GM10266 (cell line): ENCODE data around the gene SREBF1.
A peak's percentile ranks its signal among the peaks of the same experiment; 100 is the strongest.

Source experiments
- DNase-seq: peaks from one replicate; pipeline ENCODE4 v3.0.0; 2012; ENCODE audit errors: extremely low spot score
- TF ChIP-seq, protein P1 (sequence below): IDR thresholded peaks from 2 replicates; pipeline ENCODE4 v1.5.1; 2012; ENCODE audit warnings: mild to moderate bottlenecking, low read depth; ENCODE audit not compliant: control insufficient read depth, insufficient read depth; ENCODE audit errors: missing control alignments

SREBF1 gene

DNA sequence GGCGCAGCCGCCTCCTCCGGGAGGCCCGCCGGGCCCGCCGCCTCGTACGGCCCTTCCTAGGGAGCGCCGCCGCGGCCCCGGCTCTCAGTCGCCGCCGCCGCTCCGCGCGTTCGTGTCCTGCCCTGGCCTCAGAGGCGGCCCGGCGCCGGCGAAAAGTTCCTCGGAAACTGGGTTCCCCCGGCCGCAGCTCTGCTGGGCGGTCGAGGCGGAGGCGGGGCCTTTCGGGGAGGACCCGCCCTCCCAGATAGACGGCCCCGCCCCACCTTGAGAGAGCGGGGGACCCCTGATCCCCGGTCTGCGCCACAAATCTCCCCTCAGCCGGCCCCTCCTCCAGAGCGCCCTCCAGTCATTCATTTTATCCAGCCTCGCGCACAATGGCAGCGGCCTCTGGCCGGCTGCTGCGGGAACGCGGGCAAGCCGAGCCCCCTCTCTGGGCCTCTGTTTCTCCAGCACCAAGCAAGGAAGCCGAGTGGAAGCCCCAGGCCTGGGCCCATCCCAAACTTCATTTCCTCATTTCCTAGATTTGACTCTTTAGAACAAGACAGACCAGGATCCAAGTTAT, at the start of gene SREBF1:
Gene SREBF1, minus strand, starts transcription at position 169 of the 562 bp plus-strand sequence. CDS start 169 bp downstream, outside the sequence.
- TF ChIP-seq, protein P1, sequence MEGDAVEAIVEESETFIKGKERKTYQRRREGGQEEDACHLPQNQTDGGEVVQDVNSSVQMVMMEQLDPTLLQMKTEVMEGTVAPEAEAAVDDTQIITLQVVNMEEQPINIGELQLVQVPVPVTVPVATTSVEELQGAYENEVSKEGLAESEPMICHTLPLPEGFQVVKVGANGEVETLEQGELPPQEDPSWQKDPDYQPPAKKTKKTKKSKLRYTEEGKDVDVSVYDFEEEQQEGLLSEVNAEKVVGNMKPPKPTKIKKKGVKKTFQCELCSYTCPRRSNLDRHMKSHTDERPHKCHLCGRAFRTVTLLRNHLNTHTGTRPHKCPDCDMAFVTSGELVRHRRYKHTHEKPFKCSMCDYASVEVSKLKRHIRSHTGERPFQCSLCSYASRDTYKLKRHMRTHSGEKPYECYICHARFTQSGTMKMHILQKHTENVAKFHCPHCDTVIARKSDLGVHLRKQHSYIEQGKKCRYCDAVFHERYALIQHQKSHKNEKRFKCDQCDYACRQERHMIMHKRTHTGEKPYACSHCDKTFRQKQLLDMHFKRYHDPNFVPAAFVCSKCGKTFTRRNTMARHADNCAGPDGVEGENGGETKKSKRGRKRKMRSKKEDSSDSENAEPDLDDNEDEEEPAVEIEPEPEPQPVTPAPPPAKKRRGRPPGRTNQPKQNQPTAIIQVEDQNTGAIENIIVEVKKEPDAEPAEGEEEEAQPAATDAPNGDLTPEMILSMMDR = no peak
- peak; percentile 90 for DNase-seq

DNA sequence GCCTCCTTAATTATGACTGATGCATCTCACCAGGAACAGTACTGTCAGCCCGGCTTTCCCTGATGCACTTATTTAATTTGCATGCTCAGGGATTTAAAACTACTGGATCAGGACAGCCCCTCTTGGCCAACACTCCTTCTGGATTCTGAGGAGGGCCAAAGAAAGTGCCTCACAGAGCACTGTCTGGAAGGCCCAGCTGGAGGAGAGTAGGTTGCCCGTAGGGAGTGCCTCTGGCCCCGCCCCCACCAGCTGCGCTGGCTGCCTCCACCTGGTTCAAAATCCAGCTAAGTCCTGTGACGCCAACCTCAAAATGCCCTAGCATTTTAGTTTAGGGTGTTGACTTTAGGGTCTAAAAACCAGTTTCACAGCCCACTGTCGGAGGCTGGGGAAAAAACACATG, 49.4 kb upstream of the SREBF1 start:
- no peak for DNase-seq
- TF ChIP-seq, protein P1 = no peak

GRCh38 chr17:17884391-17885357, 47.9 kb upstream of the SREBF1 start:
- TF ChIP-seq, protein P1 = no peak
- no peak for DNase-seq

GRCh38 chr17:17883801-17884200, 47.0 kb upstream of the SREBF1 start:
- no peak for DNase-seq
- TF ChIP-seq, protein P1 = no peak

GRCh38 chr17:17882082-17882581, 45.3 kb upstream of the SREBF1 start:
- DNase-seq = no peak
- TF ChIP-seq, protein P1 = no peak

- TF ChIP-seq, protein P1 = no peak
- DNase-seq = no peak
Measured at GRCh38 chr17:17880577-17881196, 43.9 kb upstream of the SREBF1 start.
